Panc1 (cell line): ENCODE measurements around the gene SAP30BP. TPM values are rescaled to one million over a fixed set of nuclear protein-coding genes. Genes with fewer than 3 reads are reported as not detected.
A peak's percentile ranks its signal among the peaks of the same experiment; 100 is the strongest.

Experiments
- ATAC-seq: fragments of 200-7000 bp; cut with Tn5 transposase; 2 replicates; pipeline ENCODE4 v1.9.1; 2020; ENCODE audit warnings: mild to moderate bottlenecking, moderate library complexity
- BruUV-seq: library from RNA; stranded (reverse); fragments of 400-500 nt; replicated peaks from 2 replicates; lab custom pipeline; 2021; lab: Mats Ljungman, UMichigan
- CTCF ChIA-PET: fragments of 300-600 bp; sonication (Branson Sonifier 250); formaldehyde crosslinking; loops from one replicate; lab custom pipeline; 2022; ENCODE audit warnings: antibody characterized with exemption; lab: Charles Lee
- POLR2A ChIA-PET: fragments of 300-600 bp; sonication (Branson Sonifier 250); formaldehyde crosslinking; loops from one replicate; lab custom pipeline; 2022; ENCODE audit warnings: antibody characterized with exemption; lab: Charles Lee
- DNase-seq: peaks from one replicate; pipeline ENCODE4 v3.0.0-alpha.2; 2010; ENCODE audit warnings: low read depth, low spot score
- H3K27ac ChIP-seq: 2 replicates; pipeline ENCODE4 v1.5.1; 2011; ENCODE audit warnings: mild to moderate bottlenecking, low read length, inconsistent platforms
- H3K27me3 ChIP-seq: fragments of 200-500 bp; sonication (Bioruptor generic); 2 replicates; pipeline ENCODE4 v1.6.0; 2014; ENCODE audit warnings: low read length, inconsistent platforms; ENCODE audit not compliant: control insufficient read depth, insufficient read depth
- H3K36me3 ChIP-seq: fragments of 200-500 bp; sonication (Bioruptor generic); 2 replicates; pipeline ENCODE4 v1.5.1; 2014; ENCODE audit warnings: inconsistent platforms, mild to moderate bottlenecking, low read length, moderate library complexity; ENCODE audit not compliant: control insufficient read depth, insufficient read depth
- H3K4me1 ChIP-seq: 2 replicates; pipeline ENCODE4 v1.5.1; 2011; ENCODE audit warnings: inconsistent platforms, mild to moderate bottlenecking, low read length, moderate library complexity; ENCODE audit not compliant: control insufficient read depth, insufficient read depth
- H3K4me3 ChIP-seq, 2 experiments: 2 replicates each; pipeline ENCODE4 v1.5.1; 2011 to 2012; ENCODE audit warnings: low read depth in 2 of 2, low read length in 2 of 2, mild to moderate bottlenecking in 2 of 2, inconsistent platforms in 1 of 2, moderate library complexity in 1 of 2
- H3K9me3 ChIP-seq: fragments of 200-500 bp; sonication (Bioruptor generic); 2 replicates; pipeline ENCODE4 v1.5.1; 2014; ENCODE audit warnings: low read depth, mild to moderate bottlenecking, inconsistent platforms, low read length, moderate library complexity; ENCODE audit not compliant: control insufficient read depth, insufficient read depth
- CTCF ChIP-seq: fragments of 450-650 bp; IDR thresholded peaks from 2 replicates; pipeline ENCODE4 v1.5.1; 2017; ENCODE audit warnings: mild to moderate bottlenecking
- POLR2AphosphoS5 ChIP-seq: IDR thresholded peaks from 2 replicates; pipeline ENCODE4 v1.6.1; 2012; ENCODE audit warnings: mild to moderate bottlenecking, low read depth, low read length, moderate library complexity
- REST ChIP-seq, 2 experiments: IDR thresholded peaks; 2 replicates each; pipeline ENCODE4 v1.6.1; 2011 to 2012; ENCODE audit warnings: low read depth in 2 of 2, control low read depth in 1 of 2, low read length in 1 of 2, mild to moderate bottlenecking in 1 of 2, moderate library complexity in 1 of 2; ENCODE audit not compliant: insufficient read depth in 1 of 2
- SIN3A ChIP-seq: IDR thresholded peaks from 2 replicates; pipeline ENCODE4 v1.6.1; 2012; ENCODE audit warnings: low read depth, mild to moderate bottlenecking, low read length, moderate library complexity, borderline replicate concordance; ENCODE audit not compliant: insufficient read depth
- TCF7L2 ChIP-seq: IDR thresholded peaks from 2 replicates; pipeline ENCODE4 v1.6.1; 2011; ENCODE audit warnings: mild to moderate bottlenecking, low read depth, low read length, inconsistent platforms
- in situ Hi-C: cut with HindIII; loops from 2 replicates; pipeline ENCODE4 v1.10.0; 2016; ENCODE audit warnings: low sequenced_read_pairs, low pct_unique_long_range_greater_than_20kb
- intact Hi-C: fragments of 100-400 bp; cut with micrococcal nuclease; formaldehyde crosslinking; loops from one replicate; pipeline ENCODE4 v1.10.0; 2022; ENCODE audit not compliant: unreplicated experiment
- total RNA-seq: library from RNA; stranded (reverse); gene quantifications from one replicate; pipeline ENCODE4 v1.2.1, GENCODE V29; 2021; ENCODE audit not compliant: unreplicated experiment

Gene SAP30BP
- total RNA-seq, 1 experiment from 2014 or later = 138 TPM

- ChIA-PET POLR2A (no interaction called here), CTCF (no interaction called here)
- BruUV-seq = no TSS peak
- in situ Hi-C loops = no loop called here
- Histone ChIP-seq H3K4me1 (peaks cover 98% of the 10 kb centered on the region), H3K36me3 (peaks cover 11% of the 10 kb centered on the region; the same call in 1 of the 2 replicates), H3K9me3 (no peaks in the 10 kb centered on the region), H3K4me3 (no peak overlapping the region), H3K27ac (peak overlapping the region; percentile 81; the same call in 1 of the 2 replicates), H3K27me3 (no peaks in the 10 kb centered on the region)
- DNase-seq = no peak
- no peak for ATAC-seq
- intact Hi-C loops = no loop called here
- no peak for TF ChIP-seq POLR2AphosphoS5
- no peak for TF ChIP-seq REST (IDR thresholded peaks at IDR 0.05; ENCODE audit: insufficient read depth in 1 of 2, low read depth in 2 of 2, low read length in 1 of 2)
- no peak for TF ChIP-seq TCF7L2
- no peak for TF ChIP-seq CTCF
- TF ChIP-seq SIN3A = no peak
Observed at GRCh38 chr17:75695830-75696271, 28.7 kb downstream of the SAP30BP start.

GRCh38 chr17:75697651-75698291 is 30.6 kb downstream of the SAP30BP start:
- ATAC-seq (no peak), DNase-seq (no peak)
- peak overlapping the region; percentile 87 for H3K27ac ChIP-seq
- CTCF ChIA-PET = no interaction called here
- peaks cover 82% of the 10 kb centered on the region for H3K4me1 ChIP-seq
- intact Hi-C loops (no loop called here), in situ Hi-C loops (no loop called here)
- H3K36me3 ChIP-seq = peaks cover 12% of the 10 kb centered on the region; the same call in 1 of the 2 replicates
- no peaks in the 10 kb centered on the region for H3K9me3 ChIP-seq
- POLR2A ChIA-PET = interaction anchor here (0.8 kb wide), 1 partner anchor 24 kb away, joined by 4 read pairs; the partner anchor contains the start of gene ITGB4
- TF ChIP-seq REST (IDR thresholded peaks at IDR 0.05; ENCODE audit: insufficient read depth in 1 of 2, low read depth in 2 of 2, low read length in 1 of 2) = no peak
- TF ChIP-seq TCF7L2 = peak; percentile 79; the same call in 1 of the 2 replicates
- no peaks in the 10 kb centered on the region for H3K27me3 ChIP-seq
- H3K4me3 ChIP-seq = no peak overlapping the region
- BruUV-seq = no TSS peak
